GM12865 (cell line): ENCODE data around the gene RNASEH2A.

ENCODE experiments used
- DNase-seq: peaks from one replicate; pipeline ENCODE4 v3.0.0; 2010; ENCODE audit warnings: low read depth
- H3K4me3 ChIP-seq: 2 replicates; pipeline ENCODE4 v1.5.1; 2011; ENCODE audit warnings: mild to moderate bottlenecking, low read depth, low read length, control low read depth
- TF ChIP-seq, protein P1 (sequence below): IDR thresholded peaks from 2 replicates; pipeline ENCODE4 v1.5.1; 2011; ENCODE audit warnings: low read length, control low read depth, low read depth, inconsistent platforms; ENCODE audit not compliant: insufficient read depth; ENCODE audit errors: missing control alignments

RNASEH2A gene

DNA sequence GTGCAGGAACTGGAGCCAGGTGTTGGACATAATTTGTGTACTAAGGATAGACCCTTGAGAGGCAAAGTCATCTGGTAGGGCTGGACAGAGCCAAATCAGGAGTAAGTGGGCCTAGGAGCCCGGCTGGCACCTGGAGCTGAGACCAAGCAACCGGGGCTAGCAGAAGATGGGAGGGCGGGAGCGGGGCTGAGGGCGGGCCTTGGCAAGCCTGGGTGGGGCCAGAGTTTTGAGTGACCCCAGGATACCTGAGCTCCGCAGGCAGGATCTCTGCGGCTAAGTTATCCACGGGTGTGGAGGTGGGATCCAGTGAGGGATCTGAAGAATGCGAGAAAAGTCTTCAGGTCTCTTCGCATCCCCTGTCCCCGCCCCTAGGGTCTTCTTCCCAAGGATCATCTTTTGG, 39.2 kb upstream of the RNASEH2A start:
- no peak for DNase-seq
- TF ChIP-seq, protein P1, sequence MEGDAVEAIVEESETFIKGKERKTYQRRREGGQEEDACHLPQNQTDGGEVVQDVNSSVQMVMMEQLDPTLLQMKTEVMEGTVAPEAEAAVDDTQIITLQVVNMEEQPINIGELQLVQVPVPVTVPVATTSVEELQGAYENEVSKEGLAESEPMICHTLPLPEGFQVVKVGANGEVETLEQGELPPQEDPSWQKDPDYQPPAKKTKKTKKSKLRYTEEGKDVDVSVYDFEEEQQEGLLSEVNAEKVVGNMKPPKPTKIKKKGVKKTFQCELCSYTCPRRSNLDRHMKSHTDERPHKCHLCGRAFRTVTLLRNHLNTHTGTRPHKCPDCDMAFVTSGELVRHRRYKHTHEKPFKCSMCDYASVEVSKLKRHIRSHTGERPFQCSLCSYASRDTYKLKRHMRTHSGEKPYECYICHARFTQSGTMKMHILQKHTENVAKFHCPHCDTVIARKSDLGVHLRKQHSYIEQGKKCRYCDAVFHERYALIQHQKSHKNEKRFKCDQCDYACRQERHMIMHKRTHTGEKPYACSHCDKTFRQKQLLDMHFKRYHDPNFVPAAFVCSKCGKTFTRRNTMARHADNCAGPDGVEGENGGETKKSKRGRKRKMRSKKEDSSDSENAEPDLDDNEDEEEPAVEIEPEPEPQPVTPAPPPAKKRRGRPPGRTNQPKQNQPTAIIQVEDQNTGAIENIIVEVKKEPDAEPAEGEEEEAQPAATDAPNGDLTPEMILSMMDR = no peak
- H3K4me3 ChIP-seq = no peak overlapping the region

- TF ChIP-seq, protein P1 = no peak
- no peak overlapping the region for H3K4me3 ChIP-seq
- DNase-seq = no peak
Observed at GRCh38 chr19:12767666-12768065, 38.7 kb upstream of the RNASEH2A start.

DNA sequence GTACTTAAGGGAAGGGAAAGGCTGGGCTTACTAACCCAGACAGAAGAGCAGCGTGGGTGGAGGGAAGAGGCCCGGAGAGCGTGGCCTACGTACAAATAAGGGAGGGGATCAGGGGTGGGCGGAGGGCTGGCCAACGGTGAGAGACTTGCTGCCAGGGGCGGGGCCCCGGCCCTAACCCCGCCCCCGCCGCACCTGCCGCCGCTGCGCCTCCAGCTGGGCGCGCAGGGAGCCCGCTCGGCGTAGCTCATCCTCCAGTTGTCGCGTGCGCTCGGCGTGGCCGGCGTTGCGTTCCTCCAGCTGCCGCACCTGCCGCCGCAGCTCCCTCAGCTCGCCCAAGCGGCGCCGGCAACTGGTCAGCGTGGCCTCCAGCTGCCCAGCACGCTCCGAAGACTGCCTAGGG, 36.7 kb upstream of the RNASEH2A start:
- H3K4me3 ChIP-seq = no peak overlapping the region
- TF ChIP-seq, protein P1 = peak; percentile 7
- DNase-seq = peak; percentile 89

GRCh38 chr19:12770922-12771321, 35.5 kb upstream of the RNASEH2A start:
- no peak overlapping the region for H3K4me3 ChIP-seq
- DNase-seq = no peak
- TF ChIP-seq, protein P1 = no peak

DNA sequence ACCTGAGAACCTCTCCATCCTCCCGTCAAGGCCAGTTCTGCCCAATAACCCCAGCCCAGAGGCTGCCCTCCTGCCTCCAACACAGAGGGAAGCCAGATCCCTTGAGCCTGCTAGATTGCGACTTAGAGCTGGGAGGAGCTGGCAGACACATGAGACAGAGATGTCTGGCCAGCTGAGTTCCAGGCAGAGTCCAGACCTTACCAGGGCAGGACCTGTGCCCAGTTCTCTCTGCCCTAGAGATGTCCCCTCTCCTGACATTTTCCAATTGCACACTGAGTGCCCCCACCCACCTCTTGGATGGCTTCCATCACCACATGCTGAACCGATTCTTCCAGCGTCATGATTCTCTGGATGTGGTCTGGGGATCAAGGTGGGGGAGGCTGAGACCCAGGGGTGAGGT, 34.1 kb upstream of the RNASEH2A start:
- no peak overlapping the region for H3K4me3 ChIP-seq
- DNase-seq = no peak

DNA sequence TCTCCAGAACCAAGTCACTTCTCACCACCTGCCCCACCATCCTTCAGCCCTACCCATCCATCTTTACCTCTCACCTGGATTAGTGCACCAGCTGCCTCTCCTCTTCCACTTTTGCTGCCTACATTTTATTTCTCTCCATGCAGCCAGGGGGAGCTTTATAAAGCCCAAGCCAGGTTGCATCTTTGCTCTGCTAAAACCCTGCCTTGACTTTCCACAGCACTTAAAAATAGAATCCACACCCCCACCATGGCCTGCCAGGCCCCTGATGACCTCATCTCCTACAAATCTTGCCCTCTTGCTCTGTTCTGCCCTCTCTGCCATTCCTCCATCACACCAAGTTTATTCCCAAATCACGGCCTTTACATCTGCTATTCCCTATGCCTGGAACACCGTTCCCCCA, 32.8 kb upstream of the RNASEH2A start:
- H3K4me3 ChIP-seq = no peak overlapping the region
- DNase-seq = no peak
- TF ChIP-seq, protein P1 = peak; percentile 15

More for the DNA sequence above, 34.1 kb upstream of the RNASEH2A start:
- TF ChIP-seq, protein P1 = no peak
